PC-9 (cell line): ENCODE results near the gene GSG1. TPM values are rescaled to one million over a fixed set of nuclear protein-coding genes. Genes with fewer than 3 reads are reported as not detected.
A peak's percentile ranks its signal among the peaks of the same experiment; 100 is the strongest.

Source experiments
- BruUV-seq: library from RNA; stranded (reverse); fragments of 400-500 nt; replicated peaks from 2 replicates; lab custom pipeline; 2021; lab: Mats Ljungman, UMichigan
- CTCF ChIA-PET: fragments of 300-600 bp; sonication (Branson Sonifier 250); formaldehyde crosslinking; loops from one replicate; lab custom pipeline; 2022; ENCODE audit warnings: antibody characterized with exemption; lab: Charles Lee
- POLR2A ChIA-PET: fragments of 300-600 bp; sonication (Branson Sonifier 250); formaldehyde crosslinking; loops from one replicate; lab custom pipeline; 2022; ENCODE audit warnings: antibody characterized with exemption; ENCODE audit not compliant: unreplicated experiment; lab: Charles Lee
- DNase-seq, 2 experiments: peaks; one replicate each; pipeline versions ENCODE4 v3.0.0 to v3.0.0-alpha.2; 2015 to 2022; ENCODE audit warnings: mixed read lengths in 1 of 2
- H2AFZ ChIP-seq: fragments of 200-600 bp; sonication (generic); 2 replicates; pipeline ENCODE4 v1.8.1; 2017; ENCODE audit warnings: antibody characterized with exemption
- H3F3A ChIP-seq: fragments of 200-600 bp; sonication (generic); 2 replicates; pipeline ENCODE4 v1.8.1; 2017; ENCODE audit warnings: antibody characterized with exemption, mild to moderate bottlenecking, low read depth; ENCODE audit not compliant: insufficient read depth
- H3K27ac ChIP-seq: fragments of 200-600 bp; sonication (generic); 2 replicates; pipeline ENCODE4 v1.6.1; 2016; ENCODE audit warnings: mixed run types
- H3K27me3 ChIP-seq: fragments of 200-600 bp; sonication (generic); 2 replicates; pipeline ENCODE4 v1.6.1; 2016; ENCODE audit warnings: low read depth, mixed run types; ENCODE audit not compliant: insufficient read depth
- H3K36me3 ChIP-seq: fragments of 200-600 bp; sonication (generic); 2 replicates; pipeline ENCODE4 v1.6.1; 2016; ENCODE audit warnings: low read depth, mixed run types
- H3K4me1 ChIP-seq: fragments of 200-600 bp; sonication (generic); replicated peaks from 2 replicates; pipeline ENCODE4 v1.6.1; 2016; ENCODE audit warnings: mixed run types; ENCODE audit not compliant: insufficient read depth
- H3K4me2 ChIP-seq: fragments of 200-600 bp; sonication (generic); 2 replicates; pipeline ENCODE4 v1.6.1; 2017; ENCODE audit warnings: mixed run types
- H3K4me3 ChIP-seq: fragments of 200-600 bp; sonication (generic); 2 replicates; pipeline ENCODE4 v1.6.1; 2016; ENCODE audit warnings: mixed run types
- H3K79me2 ChIP-seq: fragments of 200-600 bp; sonication (generic); 2 replicates; pipeline ENCODE4 v1.6.1; 2017; ENCODE audit warnings: low read depth, mixed run types
- H3K9me2 ChIP-seq: fragments of 200-600 bp; sonication (generic); 2 replicates; pipeline ENCODE4 v1.8.1; 2017; ENCODE audit warnings: mild to moderate bottlenecking; ENCODE audit not compliant: insufficient read depth
- H3K9me3 ChIP-seq: fragments of 200-600 bp; sonication (generic); 2 replicates; pipeline ENCODE4 v1.8.1; 2016; ENCODE audit warnings: low read depth; ENCODE audit not compliant: insufficient read depth
- H4K20me1 ChIP-seq: fragments of 200-600 bp; sonication (generic); 2 replicates; pipeline ENCODE4 v1.8.1; 2017; ENCODE audit not compliant: insufficient read depth
- CTCF ChIP-seq: fragments of 200-600 bp; sonication (generic); conservative IDR thresholded peaks from 2 replicates; pipeline ENCODE4 v1.6.1; 2017; ENCODE audit warnings: mixed run types, antibody characterized with exemption, mild to moderate bottlenecking, moderate library complexity
- EZH2 ChIP-seq: fragments of 200-600 bp; sonication (generic); IDR thresholded peaks from 2 replicates; pipeline ENCODE4 v1.8.0; 2017; ENCODE audit warnings: antibody characterized with exemption, low read depth
- intact Hi-C: fragments of 100-400 bp; cut with micrococcal nuclease; formaldehyde crosslinking; loops from one replicate; pipeline ENCODE4 v1.10.0; 2022; ENCODE audit not compliant: unreplicated experiment
- total RNA-seq: library from RNA; stranded (reverse); gene quantifications from 2 replicates; pipeline ENCODE4 v1.2.3, GENCODE V29; 2021

Gene GSG1
- total RNA-seq, 1 experiment from 2014 or later: 0.41 TPM

- POLR2A ChIA-PET: interaction anchor here (0.5 to 5.4 kb wide), 16 partner anchors 9 to 1852 kb away, joined by 3 to 50 read pairs (median 6); partner anchors contain the start of gene EMP1
- peak overlapping the region; percentile 53; the same call in 1 of the 2 replicates for H3K4me3 ChIP-seq
- peaks cover 74% of the 10 kb centered on the region for H3K4me1 ChIP-seq
Measured at GRCh38 chr12:13099844-13100604, 3.4 kb downstream of the GSG1 start.

DNA sequence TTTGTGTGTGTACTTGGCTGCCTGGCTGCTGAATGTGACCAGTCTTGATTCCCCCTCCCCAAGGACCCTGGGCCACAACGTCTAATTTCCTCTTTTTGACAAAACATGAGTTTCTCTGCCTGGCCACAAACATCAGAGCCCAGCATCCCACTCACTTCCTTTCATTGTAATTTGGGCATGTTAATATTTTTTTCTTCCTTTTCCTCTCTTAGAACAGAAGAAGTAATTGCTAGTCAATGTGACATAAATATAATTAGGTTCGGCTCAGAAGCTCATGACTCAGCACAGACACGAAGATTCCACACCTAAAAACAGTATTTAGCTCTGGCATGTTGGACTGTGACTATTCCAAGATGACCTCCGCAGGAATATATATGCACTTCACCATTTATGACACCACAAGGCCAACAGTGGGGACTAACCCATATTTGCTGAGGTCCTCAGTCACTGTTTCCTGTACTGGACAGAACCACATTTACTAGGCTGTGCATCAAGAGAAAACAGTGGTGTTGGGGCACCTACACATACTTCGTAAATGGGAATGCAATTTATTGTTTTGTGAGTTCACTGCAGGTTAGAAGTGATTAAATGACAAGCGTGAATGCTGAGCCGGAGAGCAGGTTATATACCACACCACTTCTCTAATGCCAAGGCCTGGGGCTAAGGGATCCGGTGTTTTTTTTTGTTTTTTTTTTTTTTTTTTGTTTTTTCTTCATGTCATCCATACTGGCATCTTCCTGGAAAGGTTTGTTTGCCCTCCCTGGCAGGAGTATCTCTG lies 4.2 kb downstream of the GSG1 start:
- Histone ChIP-seq H4K20me1 (no peaks in the 10 kb centered on the region), H3K27ac (peak overlapping the region; percentile 97), H3K4me2 (peak overlapping the region; percentile 95), H3K36me3 (no peaks in the 10 kb centered on the region), H3F3A (peaks cover 63% of the 10 kb centered on the region), H2AFZ (no peak overlapping the region), H3K79me2 (peaks cover 7% of the 10 kb centered on the region; the same call in 1 of the 2 replicates), H3K9me2 (no peaks in the 10 kb centered on the region), H3K27me3 (no peaks in the 10 kb centered on the region), H3K4me1 (peaks cover 74% of the 10 kb centered on the region), H3K9me3 (no peaks in the 10 kb centered on the region), H3K4me3 (peak overlapping the region; percentile 13; the same call in 1 of the 2 replicates)
- BruUV-seq: TSS peak; percentile 28
- ChIA-PET CTCF (interaction anchor here (0.5 to 2.1 kb wide), 5 partner anchors 36 to 1084 kb away, joined by 3 to 12 read pairs (median 5); no protein-coding TSS in a partner anchor), POLR2A (interaction anchor here (0.5 to 5.4 kb wide), 14 partner anchors 36 to 1853 kb away, joined by 3 to 50 read pairs (median 13); partner anchors contain the start of gene EMP1)
- no peak; the same call in 1 of the 2 replicates for TF ChIP-seq CTCF
- no peak for TF ChIP-seq EZH2
- intact Hi-C loops: loop anchor here (2.0 to 10.0 kb wide), 5 partner anchors 204 to 1068 kb away; partner anchors contain the start of genes CDKN1B and GPRC5A
- peak in 1 of 2 experiments; percentile 67 for DNase-seq

More at GRCh38 chr12:13099844-13100604, 3.4 kb downstream of the GSG1 start:
- no peaks in the 10 kb centered on the region for H3K27me3 ChIP-seq
- CTCF ChIA-PET: interaction anchor here (0.5 to 2.1 kb wide), 4 partner anchors 36 to 79 kb away, joined by 3 to 12 read pairs (median 6); no protein-coding TSS in a partner anchor
- intact Hi-C loops: loop anchor here (2.0 to 10.0 kb wide), 5 partner anchors 205 to 1067 kb away; partner anchors contain the start of genes CDKN1B and GPRC5A
- TF ChIP-seq EZH2 (no peak), CTCF (no peak)
- no TSS peak for BruUV-seq
- peak overlapping the region; percentile 95 for H3K4me2 ChIP-seq
- H3K36me3 ChIP-seq: no peaks in the 10 kb centered on the region
- H3K79me2 ChIP-seq: peaks cover 7% of the 10 kb centered on the region; the same call in 1 of the 2 replicates
- peak overlapping the region; percentile 97 for H3K27ac ChIP-seq
- peak in 1 of 2 experiments; percentile 34 for DNase-seq
- H2AFZ ChIP-seq: no peak overlapping the region
- peaks cover 56% of the 10 kb centered on the region for H3F3A ChIP-seq
- H3K9me2 ChIP-seq: no peaks in the 10 kb centered on the region
- no peaks in the 10 kb centered on the region for H4K20me1 ChIP-seq
- no peaks in the 10 kb centered on the region for H3K9me3 ChIP-seq
